ENCODE data around the gene FBL.
"Not testable (repeated sequence)": the region's sequence is repeated elsewhere in the genome, so short reads cannot be mapped to it uniquely, and the experiment has no call there.

Gene FBL

DNA sequence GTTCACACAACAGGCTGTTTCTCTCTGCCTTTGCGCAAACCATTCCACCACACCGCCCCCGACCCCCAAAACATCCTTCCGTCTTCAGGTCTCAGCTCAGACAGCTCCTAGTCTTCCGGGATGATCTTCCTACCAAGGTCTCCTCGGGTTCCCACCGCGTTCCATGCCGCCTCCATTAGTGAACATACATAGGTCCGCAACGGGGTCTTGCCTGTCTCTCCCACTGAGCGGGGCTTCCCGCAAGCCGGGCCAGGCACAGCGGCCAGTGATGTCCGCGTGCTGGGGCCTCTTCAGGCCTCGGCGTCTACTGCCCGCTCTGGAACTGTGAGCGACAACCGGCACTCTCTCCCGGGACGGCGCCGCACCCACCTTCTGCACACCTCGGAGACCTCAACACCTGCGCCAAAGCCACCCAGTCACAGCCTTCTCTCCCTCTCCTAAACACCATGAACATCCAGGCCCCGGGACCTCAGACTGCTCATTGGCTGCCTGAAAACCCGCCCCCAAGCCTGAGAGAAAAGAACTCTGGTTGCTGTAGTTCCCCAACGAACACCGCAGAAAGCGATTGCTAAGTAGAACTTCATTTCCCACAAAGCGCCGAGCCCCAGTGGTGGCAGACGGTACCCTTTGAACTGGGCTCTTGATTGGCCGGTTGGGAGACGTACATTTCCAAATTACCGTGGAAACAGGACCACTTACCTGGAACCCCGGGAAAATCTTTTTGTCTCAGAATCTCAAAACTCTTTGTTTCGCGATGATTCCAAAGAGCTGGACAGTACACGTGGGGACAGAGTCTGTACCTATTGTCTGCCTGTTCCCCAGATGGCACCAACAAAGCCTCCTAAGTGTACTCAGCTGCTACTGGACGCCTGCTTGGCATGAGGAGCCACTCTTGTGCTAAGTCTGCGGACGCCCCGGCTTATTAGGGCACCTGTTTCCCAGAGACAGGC is 21.8 kb downstream of the FBL start:
- peak; percentile 91 for DNase-seq (ENCODE audit: low spot score)

DNA sequence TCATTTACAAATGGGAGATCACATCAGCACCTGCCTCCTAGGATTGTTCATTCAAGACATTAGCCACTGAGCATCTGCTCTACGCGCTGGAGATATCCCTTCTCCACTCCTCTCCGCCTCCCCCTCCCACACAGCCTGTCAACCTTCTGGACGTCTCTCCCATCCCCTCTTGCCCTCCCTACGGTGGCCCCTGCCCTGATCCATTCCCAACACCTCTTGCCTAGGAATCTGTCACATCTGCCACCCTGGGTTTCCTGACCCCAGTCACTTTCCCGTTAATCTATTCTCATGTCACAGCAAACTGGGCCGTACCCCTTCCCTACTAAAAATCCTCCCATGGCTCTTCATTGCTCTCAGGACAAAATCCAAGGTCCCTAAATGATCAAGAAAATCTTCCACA is 22.5 kb downstream of the FBL start:
- no peak for DNase-seq (ENCODE audit: low spot score)

DNA sequence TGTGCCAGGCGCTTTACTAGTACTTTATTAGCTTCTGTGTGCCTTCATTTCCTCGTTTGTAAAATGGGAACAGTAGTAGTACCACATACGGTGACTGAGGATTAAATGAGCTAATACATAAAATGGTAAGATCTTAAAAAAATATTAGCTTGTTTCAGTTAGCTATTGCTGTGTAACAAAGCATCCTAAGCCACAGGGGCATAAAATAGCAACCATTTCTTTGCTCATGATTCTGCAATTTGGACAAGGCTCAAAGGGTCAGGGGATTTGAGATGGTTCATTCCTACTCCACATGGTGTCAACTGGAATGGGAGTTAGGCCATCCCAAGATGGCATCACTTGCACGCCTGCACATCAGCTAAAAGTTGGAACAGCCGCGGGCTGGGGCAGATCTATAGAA is 25.5 kb downstream of the FBL start:
- no peak for DNase-seq (ENCODE audit: low spot score)

DNA sequence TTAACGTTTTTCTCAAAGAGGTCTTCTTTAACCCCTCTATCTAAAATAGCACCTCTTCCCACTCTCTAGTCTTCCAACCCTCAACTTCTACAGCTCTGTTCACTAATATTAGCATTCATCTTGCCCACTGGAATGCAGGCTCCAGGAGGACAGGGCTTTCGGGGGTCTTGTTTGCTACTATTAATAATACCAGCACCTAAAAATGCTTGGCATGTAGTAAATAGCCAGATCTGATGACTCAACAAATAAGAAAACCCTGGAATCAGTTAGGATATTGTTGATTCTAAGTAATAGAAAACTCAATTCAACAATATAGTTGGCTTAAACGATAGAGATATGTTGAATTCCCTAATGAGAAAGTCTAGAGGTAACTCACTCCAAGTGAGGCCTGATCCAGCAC is 26.4 kb downstream of the FBL start:
- no peak for DNase-seq (ENCODE audit: low spot score)

DNA sequence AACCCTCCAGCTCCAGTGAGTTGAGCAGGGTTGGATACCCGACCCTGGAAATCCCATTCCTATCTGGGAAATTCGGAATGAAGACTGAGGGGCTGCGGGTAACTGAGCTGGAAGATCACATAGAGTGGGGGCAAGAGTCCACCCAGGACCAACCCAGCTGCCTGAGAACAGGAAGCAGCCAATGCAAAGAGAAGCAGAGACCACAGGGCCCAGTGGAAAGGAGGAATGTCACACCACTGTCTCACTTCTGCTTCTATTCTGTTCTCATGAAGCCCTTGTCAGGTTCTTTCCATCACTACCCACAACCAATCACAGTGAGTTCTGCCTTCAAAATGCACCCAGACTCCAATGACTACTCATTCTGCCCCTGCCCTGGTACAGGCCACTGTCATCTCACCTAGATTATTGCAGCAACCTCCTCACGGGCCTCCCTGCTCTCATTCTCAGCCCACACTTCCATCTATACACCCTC is 27.5 kb downstream of the FBL start:
- no peak for DNase-seq (ENCODE audit: low spot score)

DNA sequence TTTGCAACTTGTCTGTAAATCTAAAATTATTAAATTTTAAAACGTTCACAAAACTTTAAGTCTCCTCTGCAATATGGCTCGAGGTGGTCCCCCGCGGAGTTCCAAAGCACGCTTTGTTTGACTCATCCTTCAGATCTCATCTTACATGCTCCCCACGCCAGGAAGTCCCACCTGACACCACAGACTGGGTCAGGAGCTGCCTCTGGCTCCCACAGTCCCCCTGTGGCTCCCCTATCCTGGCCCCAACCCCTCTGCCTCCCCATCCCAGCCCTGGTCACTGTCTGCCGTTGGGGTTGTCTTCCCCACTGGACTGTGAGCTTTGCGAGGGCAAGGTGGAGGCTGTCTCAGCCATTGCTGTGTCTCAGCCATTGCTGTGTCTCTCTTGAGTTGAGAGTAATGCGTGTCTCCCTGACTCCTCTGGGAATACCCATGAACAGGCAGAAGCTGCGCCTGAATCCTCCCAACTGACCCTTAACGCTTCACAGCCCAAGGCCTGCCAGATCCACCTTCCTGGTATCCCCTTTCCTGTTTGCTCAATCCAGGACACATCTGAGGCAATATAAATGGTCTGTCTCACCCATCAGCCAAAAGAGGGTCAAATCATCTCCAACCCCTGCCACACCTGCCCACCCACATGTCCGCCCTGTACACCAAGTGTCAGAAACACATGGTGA is 28.2 kb downstream of the FBL start:
- no peak for DNase-seq (ENCODE audit: low spot score)

DNA sequence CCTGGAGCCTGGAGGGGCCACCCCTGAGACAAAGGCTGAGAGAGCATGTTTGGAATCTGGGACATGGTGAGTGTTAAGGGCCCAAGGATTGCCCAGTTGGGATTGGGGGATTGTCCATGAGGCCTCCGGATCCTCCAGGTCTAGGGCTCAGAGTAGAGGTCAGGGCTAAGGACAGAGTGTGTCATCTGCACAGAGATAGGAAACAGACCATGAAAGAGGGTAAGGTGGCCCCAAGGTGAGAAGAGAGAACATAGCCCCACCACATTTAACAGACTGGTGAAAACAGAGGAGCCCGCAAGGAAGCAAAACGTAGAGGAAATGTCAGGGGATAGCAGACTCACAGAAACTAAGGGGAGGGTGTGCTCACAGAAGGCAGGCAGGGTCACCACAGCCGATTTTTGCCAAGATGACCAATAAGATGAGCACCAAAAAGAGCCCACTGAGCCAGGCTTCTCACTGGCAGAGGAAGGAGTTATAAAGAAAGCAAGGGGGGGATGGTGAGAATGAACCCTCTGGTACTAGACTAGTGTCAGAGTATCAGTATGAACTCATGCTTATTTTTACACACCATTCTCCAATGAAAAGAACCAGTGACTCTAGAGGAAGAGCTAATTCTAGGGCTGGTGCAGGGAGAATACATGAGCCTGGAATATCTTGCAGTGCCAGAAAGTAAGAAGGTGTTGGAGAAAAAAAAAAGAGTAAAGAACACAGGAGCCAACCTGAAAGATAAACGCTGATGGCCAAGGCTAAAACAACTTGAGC is 29.7 kb downstream of the FBL start:
- DNase-seq (ENCODE audit: low spot score): no peak

DNA sequence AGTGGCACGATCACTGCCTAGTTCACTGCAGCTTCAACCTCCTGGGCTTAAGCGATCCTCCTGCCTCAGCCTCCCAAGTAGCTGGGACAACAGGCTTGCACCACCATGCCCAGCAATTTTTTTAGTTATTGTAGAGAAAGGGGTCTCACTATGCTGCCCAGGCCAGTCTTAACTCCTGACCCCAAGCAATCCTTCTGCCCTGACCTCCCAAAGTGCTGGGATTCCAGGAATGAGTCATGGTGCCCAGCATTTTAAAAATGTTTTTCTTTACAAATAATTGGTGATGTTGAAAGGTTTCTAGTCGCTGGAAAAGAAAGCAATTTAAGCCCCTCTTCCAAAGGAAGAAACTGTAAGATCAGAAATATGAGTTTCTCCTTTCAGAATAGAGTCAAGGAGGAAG is 31.6 kb downstream of the FBL start:
- no peak for DNase-seq (ENCODE audit: low spot score)

DNA sequence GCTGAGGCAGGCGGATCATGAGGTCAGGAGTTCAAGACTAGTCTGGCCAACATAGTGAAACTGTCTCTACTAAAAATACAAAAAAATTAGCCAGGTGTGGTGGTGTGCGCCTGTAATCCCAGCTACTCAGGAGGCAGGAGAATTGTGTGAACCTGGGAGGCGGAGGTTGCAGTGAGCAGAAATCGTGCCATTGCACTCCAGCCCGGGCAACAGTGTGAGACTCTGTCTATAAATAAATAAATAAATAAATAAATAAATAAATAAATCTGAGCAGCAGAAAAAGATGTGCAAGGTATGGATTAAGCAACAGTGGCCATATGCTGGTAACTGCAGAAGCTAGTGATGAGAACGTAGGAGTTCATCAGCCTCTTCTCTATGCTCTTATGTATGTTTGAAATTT is 32.1 kb downstream of the FBL start:
- DNase-seq (ENCODE audit: low spot score): not testable (repeated sequence)

DNA sequence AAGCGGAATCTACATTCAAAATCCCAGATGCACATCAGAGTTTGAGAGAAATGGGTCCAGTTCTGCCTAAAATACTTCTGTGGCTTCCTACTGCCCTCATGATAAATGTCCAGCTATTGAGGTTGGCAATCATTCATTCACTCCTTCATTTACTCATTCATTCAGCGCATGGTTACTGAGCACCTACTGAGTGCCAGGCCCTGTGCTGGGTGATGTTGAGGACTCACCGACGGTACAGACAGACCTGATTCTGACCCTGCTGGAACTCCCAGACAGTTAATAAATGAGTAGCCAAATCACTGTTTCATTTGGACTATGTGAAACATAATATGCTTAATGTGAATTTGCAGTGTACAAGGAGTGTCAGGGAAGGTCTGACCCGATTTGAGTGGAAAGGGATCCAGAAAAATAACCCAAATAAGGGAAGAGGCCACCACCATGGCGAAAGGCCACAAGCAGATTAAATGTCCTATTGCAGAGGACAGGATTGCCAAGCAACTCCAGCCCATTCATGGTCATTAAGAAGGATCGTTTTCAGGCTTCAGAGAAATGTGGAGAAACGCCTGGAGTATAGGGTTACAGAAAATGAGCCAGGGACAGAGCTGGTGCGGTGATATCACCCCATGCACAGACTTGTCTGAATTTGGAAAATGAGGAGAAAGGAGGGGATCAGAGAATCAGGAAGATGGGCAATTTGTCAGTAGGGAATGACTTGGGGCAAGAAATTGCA is 32.8 kb downstream of the FBL start:
- DNase-seq (ENCODE audit: low spot score): no peak

DNA sequence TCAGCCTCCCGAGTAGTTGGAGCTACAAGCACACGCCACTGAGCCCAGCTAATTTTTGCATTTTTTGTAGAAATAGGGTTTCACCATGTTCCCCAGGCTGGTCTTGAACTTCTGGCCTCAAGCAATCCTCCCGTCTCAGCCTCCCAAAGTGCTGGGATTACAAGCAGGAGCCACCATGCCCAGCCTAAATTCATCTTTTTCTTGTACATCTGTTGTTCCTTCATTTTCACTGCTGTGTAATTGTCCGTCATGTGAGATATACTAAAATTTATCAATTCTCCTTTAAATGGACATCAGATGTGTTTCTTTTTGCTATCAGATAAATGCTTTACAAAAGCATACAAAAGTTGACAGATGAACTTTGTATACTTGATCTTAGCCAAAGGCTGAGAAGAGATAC is 35.1 kb downstream of the FBL start:
- DNase-seq (ENCODE audit: low spot score): no peak

DNA sequence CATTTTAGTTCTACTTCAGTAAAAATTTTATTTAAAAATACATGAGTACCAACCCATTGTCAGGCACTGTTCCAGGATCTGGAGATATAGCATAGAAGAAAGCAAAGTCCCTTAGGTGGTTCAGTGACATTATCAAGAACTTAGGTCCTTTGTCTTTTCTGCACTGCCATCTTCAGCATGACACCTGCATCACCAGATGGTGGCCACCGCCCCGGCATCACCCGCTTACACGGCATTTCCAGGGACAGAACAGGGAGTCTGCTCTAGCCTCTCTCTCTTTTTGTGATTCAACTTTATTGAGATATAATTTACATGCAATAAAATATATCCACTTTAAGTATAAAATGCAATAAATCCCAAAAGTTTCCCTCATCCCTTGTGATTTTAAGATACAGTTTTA is 35.8 kb downstream of the FBL start:
- DNase-seq (ENCODE audit: low spot score): no peak

DNA sequence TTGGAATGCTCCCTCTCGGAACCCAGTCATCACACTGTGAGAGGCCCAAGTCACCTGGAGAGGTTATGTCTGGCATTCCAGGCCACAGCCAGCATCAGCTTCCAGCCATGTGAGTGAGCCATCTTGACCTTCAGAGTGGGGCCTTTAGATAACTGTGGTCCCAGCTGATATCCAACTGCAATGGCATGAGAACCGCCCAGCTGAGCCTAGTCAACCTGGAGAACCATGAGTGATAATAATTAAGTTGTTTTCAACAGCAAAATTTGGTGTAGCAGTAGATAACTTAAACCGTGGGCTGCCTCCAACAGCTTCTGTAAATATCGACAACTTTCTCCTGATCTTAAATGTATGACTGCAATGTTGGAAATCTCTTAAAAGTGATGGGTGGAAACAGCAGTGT is 36.8 kb downstream of the FBL start:
- DNase-seq (ENCODE audit: low spot score): no peak

DNA sequence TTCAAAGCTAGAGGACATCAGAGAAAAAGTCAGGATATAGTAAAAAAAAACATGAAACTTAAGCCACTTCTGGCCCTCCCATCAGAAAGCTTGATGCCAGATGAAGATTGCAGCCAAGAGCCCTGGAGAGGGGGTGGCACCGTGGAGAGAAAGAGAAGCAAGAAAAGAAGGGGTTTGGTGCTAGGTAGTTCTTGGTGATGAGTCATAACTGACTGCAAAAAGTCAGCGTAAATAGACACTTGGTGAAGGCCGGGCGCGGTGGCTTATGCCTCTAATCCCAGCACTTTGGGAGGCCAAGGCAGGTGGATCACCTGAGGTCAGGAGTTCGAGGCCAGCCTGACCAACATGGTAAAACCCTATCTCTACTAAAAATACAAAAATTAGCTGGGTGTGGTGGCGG is 37.5 kb downstream of the FBL start:
- DNase-seq (ENCODE audit: low spot score): not testable (repeated sequence)

DNA sequence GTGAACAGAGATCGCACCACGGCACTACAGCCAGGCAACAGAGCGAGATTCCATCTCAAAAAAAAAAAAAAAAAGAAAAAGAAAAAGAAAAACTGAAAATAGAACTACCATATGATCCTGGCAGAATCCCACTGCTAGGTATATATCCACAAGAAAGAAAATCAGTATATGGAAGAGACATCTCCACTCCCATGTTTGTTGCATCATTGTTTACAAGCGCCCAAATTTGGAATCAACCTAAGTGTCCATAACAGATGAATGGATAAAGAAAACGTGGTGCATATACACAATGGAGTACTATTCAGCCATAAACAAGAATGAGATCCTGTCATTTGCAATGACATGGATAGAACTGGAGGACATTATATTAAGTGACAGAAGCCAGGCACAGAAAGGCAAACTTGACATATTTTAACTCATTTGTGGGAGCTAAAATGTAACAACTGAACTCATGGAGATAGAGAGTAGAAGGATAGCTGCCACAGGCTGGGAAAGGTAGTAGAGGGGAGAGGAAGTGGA is 38.3 kb downstream of the FBL start:
- DNase-seq (ENCODE audit: low spot score): no peak

DNA sequence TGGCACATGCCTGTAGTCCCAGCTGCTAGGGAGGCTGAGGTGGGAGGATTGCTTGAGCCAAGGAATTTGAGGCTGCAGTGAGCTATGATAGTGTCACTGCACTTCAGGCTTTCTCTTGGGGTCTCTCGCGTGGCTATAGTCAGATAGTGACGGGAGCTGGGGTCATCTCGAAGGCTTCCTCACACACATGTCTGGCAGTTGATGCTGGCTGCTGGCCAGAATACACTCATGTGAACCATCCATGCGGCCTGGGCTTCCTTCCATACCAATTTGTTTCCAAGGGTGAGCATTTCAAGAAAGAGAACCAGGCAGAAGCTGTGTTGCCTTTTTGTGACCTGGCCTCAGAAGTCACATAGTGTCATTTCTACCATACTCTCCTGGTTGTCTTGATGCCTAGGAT is 41.1 kb downstream of the FBL start:
- DNase-seq (ENCODE audit: low spot score): no peak

DNA sequence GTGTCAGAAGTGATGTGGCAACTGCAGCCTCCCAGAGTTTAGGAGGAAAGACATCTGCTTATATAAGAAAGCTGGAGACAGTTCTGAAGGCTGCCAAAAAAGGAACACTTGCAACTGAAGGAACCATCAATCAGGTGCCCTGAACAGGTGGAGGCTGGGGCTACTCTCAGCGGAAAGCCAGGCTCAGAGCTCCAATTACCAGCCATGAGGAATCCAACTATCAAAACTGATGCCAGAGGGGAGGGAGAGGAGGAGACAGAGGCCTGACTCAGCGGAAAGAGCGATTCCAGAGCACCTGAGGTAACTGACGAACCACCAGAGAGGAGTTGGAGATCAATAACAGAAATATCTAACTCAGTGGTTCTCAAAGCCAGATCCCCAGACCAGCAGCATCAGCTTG is 43.2 kb downstream of the FBL start:
- DNase-seq (ENCODE audit: low spot score): no peak

DNA sequence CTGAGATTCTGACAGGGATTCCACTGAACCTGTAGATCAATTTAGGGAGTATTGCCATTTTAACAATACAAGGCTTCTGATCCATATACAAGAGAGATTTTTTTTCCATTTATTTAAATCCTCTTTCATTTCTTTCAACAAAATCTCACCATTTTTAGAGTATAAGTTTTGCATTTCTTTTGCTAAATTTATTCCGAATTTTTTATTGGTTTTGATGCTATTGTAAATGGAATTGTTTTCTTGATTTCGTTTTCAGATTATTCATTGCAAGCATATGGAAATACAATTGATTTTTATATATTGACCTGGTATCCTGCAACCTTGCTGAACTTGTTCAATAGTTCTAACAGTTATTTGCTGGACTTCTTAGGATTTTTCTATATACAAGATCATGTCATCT is 49.1 kb downstream of the FBL start:
- no peak for DNase-seq (ENCODE audit: low spot score)

DNA sequence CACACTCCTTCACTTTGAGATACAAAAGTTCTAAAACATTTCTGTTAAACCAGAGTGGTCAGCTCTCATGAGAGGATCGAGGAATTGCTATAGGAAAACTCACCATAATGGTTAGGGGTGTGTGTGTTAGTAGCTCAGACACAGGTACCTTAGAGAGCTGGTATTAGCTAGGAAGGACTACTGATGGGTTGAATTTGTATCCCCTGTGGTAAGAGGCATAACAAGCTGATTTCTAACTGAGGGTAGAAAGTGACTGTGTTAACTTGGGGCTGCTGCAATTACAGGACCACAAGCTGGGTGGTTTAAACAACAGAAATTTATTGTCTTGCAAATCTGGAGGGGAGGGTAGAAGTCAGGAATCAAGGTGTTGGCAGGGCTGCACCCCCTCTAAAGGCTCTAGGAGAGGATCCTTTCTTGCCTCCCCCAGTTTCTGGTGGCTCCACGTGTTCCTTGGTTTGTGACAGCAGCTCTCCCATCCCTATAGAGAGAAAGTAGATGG is 50.1 kb downstream of the FBL start:
- DNase-seq (ENCODE audit: low spot score): no peak

DNA sequence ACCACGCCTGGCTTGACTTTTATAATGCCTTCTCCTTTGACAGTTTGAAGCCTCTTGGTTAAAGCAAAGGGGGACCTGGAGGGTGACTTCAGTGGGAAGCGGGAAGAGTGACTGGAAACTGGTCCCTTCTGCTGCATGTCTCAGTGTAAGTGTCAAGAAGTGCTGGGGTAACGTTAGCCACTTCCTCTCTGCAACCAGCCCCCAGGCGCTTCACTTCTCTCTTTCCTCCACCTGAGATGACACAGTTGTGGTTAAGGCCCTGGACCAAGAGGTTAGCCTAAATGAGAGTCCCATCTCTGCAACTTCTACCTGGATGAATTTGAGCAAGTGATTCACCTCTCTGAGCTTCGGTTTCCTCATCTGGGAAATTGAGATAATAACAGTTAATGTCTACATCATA is 51.2 kb downstream of the FBL start:
- DNase-seq (ENCODE audit: low spot score): no peak

DNA sequence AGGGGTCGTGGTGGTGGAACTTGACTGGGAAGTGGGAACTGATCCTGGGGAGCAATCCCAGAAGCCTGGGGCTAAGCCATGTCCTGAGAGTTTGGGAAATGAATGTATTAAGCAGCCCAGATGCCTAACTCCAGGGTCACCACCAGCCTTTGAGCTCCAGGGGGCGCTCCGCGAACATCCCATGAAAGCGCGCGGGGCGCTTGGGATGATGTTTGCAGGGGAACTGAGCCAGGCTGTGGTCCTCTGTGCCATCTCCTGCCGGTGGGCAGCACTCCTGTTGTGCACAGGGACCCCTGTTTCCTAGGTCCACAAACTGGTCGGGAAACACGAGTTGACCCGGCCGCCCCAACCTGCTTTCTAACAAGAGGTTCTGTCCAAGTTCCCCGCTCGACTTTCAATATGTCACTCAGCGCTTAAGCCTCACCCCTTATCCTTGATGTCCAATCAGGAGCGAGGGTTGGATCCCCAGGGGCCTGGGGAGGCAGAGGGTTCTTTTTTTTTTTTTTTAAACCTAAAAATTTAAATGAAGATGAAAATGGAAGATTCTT is 53.1 kb downstream of the FBL start:
- peak; percentile 71 for DNase-seq (ENCODE audit: low spot score)
